Cardiac muscle cell (in vitro differentiated cells and primary cell): ENCODE results near the gene COL5A2. TPM values are rescaled to one million over a fixed set of nuclear protein-coding genes. Genes with fewer than 3 reads are reported as not detected.

Experiments
- DNase-seq, 2 donors: peaks; one replicate each; pipeline versions ENCODE4 v3.0.0 to v3.0.0-alpha.2; 2010 to 2017; ENCODE audit warnings: low read depth in 1 of 2, low spot score in 1 of 2
- H3K27ac ChIP-seq: fragments of 200-600 bp; sonication (generic); 2 replicates; pipeline ENCODE4 v1.5.1; 2016
- H3K27me3 ChIP-seq: fragments of 200-600 bp; sonication (generic); 2 replicates; pipeline ENCODE4 v1.6.0; 2016; ENCODE audit warnings: control low read depth
- H3K36me3 ChIP-seq: fragments of 200-600 bp; sonication (generic); 2 replicates; pipeline ENCODE4 v1.5.1; 2016; ENCODE audit warnings: control low read depth
- H3K4me1 ChIP-seq: fragments of 200-600 bp; sonication (generic); 2 replicates; pipeline ENCODE4 v1.8.1; 2017; ENCODE audit warnings: low read depth, mild to moderate bottlenecking, mixed run types
- H3K4me3 ChIP-seq: fragments of 200-600 bp; sonication (generic); 2 replicates; pipeline ENCODE4 v1.5.1; 2016; ENCODE audit warnings: mild to moderate bottlenecking
- H3K9me3 ChIP-seq: fragments of 200-600 bp; sonication (generic); 2 replicates; pipeline ENCODE4 v1.5.1; 2017; ENCODE audit warnings: low read depth, mild to moderate bottlenecking, control low read depth
- polyA plus RNA-seq: library from polyadenylated mRNA; unstranded; fragments of >200 nt; fragmentation: Nextera tagmentation; extraction: Ambion mirVana; gene quantifications from 2 replicates; pipeline ENCODE4 v1.2.1, GENCODE V29; 2016
- total RNA-seq: library from RNA; depleted of rRNA; stranded (reverse); fragments of >200 nt; gene quantifications from 2 replicates; pipeline ENCODE4 v1.2.3, GENCODE V29; 2016
- TF ChIP-seq, protein P1 (sequence below): IDR thresholded peaks from 2 replicates; pipeline ENCODE4 v1.5.1; 2012; ENCODE audit warnings: low read depth, mild to moderate bottlenecking, low read length

Gene COL5A2
- total and polyA plus RNA-seq, 2 experiments from 2014 or later, result 15.0 to 59.8 TPM

- DNase-seq, result peak in 1 of 2 donors; percentile 47
- no peaks in the 10 kb centered on the region for H3K36me3 ChIP-seq
- no peaks in the 10 kb centered on the region for H3K4me1 ChIP-seq
- no peak overlapping the region for H3K4me3 ChIP-seq
- TF ChIP-seq, protein P1, sequence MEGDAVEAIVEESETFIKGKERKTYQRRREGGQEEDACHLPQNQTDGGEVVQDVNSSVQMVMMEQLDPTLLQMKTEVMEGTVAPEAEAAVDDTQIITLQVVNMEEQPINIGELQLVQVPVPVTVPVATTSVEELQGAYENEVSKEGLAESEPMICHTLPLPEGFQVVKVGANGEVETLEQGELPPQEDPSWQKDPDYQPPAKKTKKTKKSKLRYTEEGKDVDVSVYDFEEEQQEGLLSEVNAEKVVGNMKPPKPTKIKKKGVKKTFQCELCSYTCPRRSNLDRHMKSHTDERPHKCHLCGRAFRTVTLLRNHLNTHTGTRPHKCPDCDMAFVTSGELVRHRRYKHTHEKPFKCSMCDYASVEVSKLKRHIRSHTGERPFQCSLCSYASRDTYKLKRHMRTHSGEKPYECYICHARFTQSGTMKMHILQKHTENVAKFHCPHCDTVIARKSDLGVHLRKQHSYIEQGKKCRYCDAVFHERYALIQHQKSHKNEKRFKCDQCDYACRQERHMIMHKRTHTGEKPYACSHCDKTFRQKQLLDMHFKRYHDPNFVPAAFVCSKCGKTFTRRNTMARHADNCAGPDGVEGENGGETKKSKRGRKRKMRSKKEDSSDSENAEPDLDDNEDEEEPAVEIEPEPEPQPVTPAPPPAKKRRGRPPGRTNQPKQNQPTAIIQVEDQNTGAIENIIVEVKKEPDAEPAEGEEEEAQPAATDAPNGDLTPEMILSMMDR, result peak; percentile 52
- no peaks in the 10 kb centered on the region for H3K27me3 ChIP-seq
- H3K9me3 ChIP-seq, result no peaks in the 10 kb centered on the region
- H3K27ac ChIP-seq, result no peak overlapping the region
Observed at GRCh38 chr2:189024901-189025618, 154.5 kb downstream of the COL5A2 start.

- no peak overlapping the region for H3K4me3 ChIP-seq
- H3K36me3 ChIP-seq, result no peaks in the 10 kb centered on the region
- H3K4me1 ChIP-seq, result no peaks in the 10 kb centered on the region
- peak in 1 of 2 donors; percentile 82 for DNase-seq
- H3K27me3 ChIP-seq, result no peaks in the 10 kb centered on the region
- no peak overlapping the region for H3K27ac ChIP-seq
- H3K9me3 ChIP-seq, result no peaks in the 10 kb centered on the region
- TF ChIP-seq, protein P1, result no peak
Observed at GRCh38 chr2:189022492-189022891, 157.1 kb downstream of the COL5A2 start.

DNA sequence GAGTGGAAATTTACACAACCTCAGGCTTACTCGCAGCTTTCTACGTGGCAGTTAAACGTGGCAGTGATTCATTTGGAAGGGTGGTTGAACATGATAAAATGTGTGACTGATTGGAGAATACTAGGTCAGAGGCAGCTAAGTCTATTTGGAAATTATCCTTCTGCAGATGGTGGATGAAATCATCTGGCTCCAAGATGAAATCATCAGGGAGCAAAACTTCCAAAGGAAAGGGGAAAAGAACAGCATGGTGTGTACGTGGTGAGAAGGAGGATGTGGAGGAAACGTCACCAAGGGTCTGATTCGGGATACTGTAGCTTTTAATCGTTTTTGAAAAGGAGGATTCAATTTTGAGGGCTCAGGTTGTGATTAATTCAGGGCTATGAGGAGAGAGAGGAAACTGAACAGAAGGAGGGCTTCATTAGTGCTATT is 157.5 kb downstream of the COL5A2 start:
- Histone ChIP-seq H3K36me3 (no peaks in the 10 kb centered on the region), H3K27me3 (no peaks in the 10 kb centered on the region), H3K9me3 (no peaks in the 10 kb centered on the region), H3K27ac (no peak overlapping the region), H3K4me3 (no peak overlapping the region), H3K4me1 (no peaks in the 10 kb centered on the region)
- TF ChIP-seq, protein P1, result no peak
- DNase-seq, result peak in 1 of 2 donors; percentile 95

GRCh38 chr2:189020179-189020578 is 159.4 kb downstream of the COL5A2 start:
- no peak overlapping the region for H3K27ac ChIP-seq
- DNase-seq, result peak in 1 of 2 donors; percentile 27
- no peaks in the 10 kb centered on the region for H3K9me3 ChIP-seq
- H3K27me3 ChIP-seq, result no peaks in the 10 kb centered on the region
- TF ChIP-seq, protein P1, result no peak
- no peaks in the 10 kb centered on the region for H3K36me3 ChIP-seq
- no peak overlapping the region for H3K4me3 ChIP-seq
- H3K4me1 ChIP-seq, result no peaks in the 10 kb centered on the region

- Histone ChIP-seq H3K27me3 (no peaks in the 10 kb centered on the region), H3K27ac (no peak overlapping the region), H3K4me3 (no peak overlapping the region), H3K36me3 (no peaks in the 10 kb centered on the region), H3K9me3 (no peaks in the 10 kb centered on the region), H3K4me1 (no peaks in the 10 kb centered on the region)
- TF ChIP-seq, protein P1, result no peak
- peak in 1 of 2 donors; percentile 50 for DNase-seq
Observed at GRCh38 chr2:189018631-189019030, 160.9 kb downstream of the COL5A2 start.
